Neural progenitor cell (in vitro differentiated cells): ENCODE results near the gene SAPCD2. TPM values are rescaled to one million over a fixed set of nuclear protein-coding genes. Genes with fewer than 3 reads are reported as not detected.

Source experiments
- DNase-seq: peaks from one replicate; pipeline ENCODE4 v3.0.0-alpha.2; 2016; ENCODE audit warnings: low spot score
- H2AFZ ChIP-seq: fragments of 200-600 bp; sonication (generic); replicated peaks from 2 replicates; pipeline ENCODE4 v1.6.1; 2016; ENCODE audit warnings: antibody characterized with exemption
- H3F3A ChIP-seq: fragments of 200-600 bp; sonication (generic); 2 replicates; pipeline ENCODE4 v1.6.1; 2016; ENCODE audit warnings: antibody characterized with exemption, low read depth
- H3K27ac ChIP-seq: fragments of 200-600 bp; sonication (generic); 2 replicates; pipeline ENCODE4 v1.5.1; 2016; ENCODE audit warnings: mild to moderate bottlenecking
- H3K27me3 ChIP-seq: fragments of 200-600 bp; sonication (generic); 2 replicates; pipeline ENCODE4 v1.6.1; 2016; ENCODE audit warnings: mild to moderate bottlenecking, moderate library complexity
- H3K36me3 ChIP-seq: fragments of 200-600 bp; sonication (generic); 2 replicates; pipeline ENCODE4 v1.5.1; 2016
- H3K4me1 ChIP-seq: fragments of 200-600 bp; sonication (generic); 2 replicates; pipeline ENCODE4 v1.6.1; 2016; ENCODE audit warnings: mixed run types
- H3K4me2 ChIP-seq: fragments of 200-600 bp; sonication (generic); 2 replicates; pipeline ENCODE4 v1.6.1; 2016
- H3K4me3 ChIP-seq: fragments of 200-600 bp; sonication (generic); 2 replicates; pipeline ENCODE4 v1.5.1; 2016
- H3K79me2 ChIP-seq: fragments of 200-600 bp; sonication (generic); 2 replicates; pipeline ENCODE4 v1.6.1; 2016; ENCODE audit warnings: low read depth
- H3K9ac ChIP-seq: fragments of 200-600 bp; sonication (generic); 2 replicates; pipeline ENCODE4 v1.6.1; 2016
- H3K9me3 ChIP-seq: fragments of 200-600 bp; sonication (generic); 2 replicates; pipeline ENCODE4 v1.5.1; 2016; ENCODE audit warnings: low read depth
- H4K20me1 ChIP-seq: fragments of 200-600 bp; sonication (generic); 2 replicates; pipeline ENCODE4 v1.6.1; 2016; ENCODE audit warnings: low read depth
- H3K27ac Mint-ChIP-seq: 3 replicates; pipeline ENCODE4 v1.8.0; 2021; ENCODE audit warnings: mixed read lengths
- H3K27me3 Mint-ChIP-seq: 2 replicates; pipeline ENCODE4 v1.8.0; 2022; ENCODE audit warnings: low read depth, mild to moderate bottlenecking, inconsistent platforms, moderate library complexity, mixed read lengths; ENCODE audit not compliant: insufficient read depth
- H3K36me3 Mint-ChIP-seq: 3 replicates; pipeline ENCODE4 v1.8.0; 2021; ENCODE audit warnings: mixed read lengths
- H3K4me1 Mint-ChIP-seq: 3 replicates; pipeline ENCODE4 v1.8.0; 2021; ENCODE audit warnings: mixed read lengths
- H3K4me3 Mint-ChIP-seq: 3 replicates; pipeline ENCODE4 v1.8.0; 2021; ENCODE audit warnings: mild to moderate bottlenecking, moderate library complexity, mixed read lengths
- H3K9me3 Mint-ChIP-seq: 3 replicates; pipeline ENCODE4 v1.8.0; 2020; ENCODE audit warnings: mixed read lengths
- EZH2 ChIP-seq: fragments of 200-600 bp; sonication (generic); IDR thresholded peaks from 2 replicates; pipeline ENCODE4 v1.6.1; 2017; ENCODE audit warnings: antibody characterized with exemption, mild to moderate bottlenecking, moderate library complexity
- EZH2phosphoT487 ChIP-seq: fragments of 200-600 bp; sonication (generic); IDR thresholded peaks from 2 replicates; pipeline ENCODE4 v1.6.1; 2017; ENCODE audit warnings: antibody characterized with exemption
- total RNA-seq: library from RNA; depleted of rRNA; stranded (reverse); fragments of >200 nt; gene quantifications from 2 replicates; pipeline ENCODE4 v1.2.3, GENCODE V29; 2015; ENCODE audit warnings: low replicate concordance
- TF ChIP-seq, protein P1 (sequence below): fragments of 200-600 bp; sonication (generic); IDR thresholded peaks from 2 replicates; pipeline ENCODE4 v1.5.1; 2017; ENCODE audit warnings: antibody characterized with exemption, mild to moderate bottlenecking

Gene SAPCD2
- total RNA-seq, 1 donor from 2014 or later, result 5.7 TPM

DNA sequence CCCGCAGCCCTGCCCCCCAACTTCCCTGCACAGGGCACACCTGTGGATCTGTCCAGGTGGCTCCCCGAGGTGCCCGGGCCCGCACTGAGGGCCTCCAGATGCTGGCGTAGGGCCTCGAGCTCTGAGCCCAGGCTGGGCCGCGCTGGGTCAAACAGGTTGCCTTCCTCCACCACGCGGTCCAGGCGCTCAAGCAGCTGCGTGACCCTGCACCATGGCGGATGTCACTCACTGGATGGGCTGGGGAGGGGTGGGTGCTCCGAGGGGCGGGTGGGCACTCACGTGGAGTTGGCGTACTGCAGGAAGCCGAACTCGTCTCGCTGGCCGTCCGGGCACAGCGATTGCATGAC is 47.7 kb downstream of the SAPCD2 start:
- H4K20me1 ChIP-seq, result peaks cover 13% of the 10 kb centered on the region
- no peaks in the 10 kb centered on the region for H3K36me3 Mint-ChIP-seq
- no peak overlapping the region for H3K27ac Mint-ChIP-seq
- no peaks in the 10 kb centered on the region for H3K9me3 ChIP-seq
- peaks cover 24% of the 10 kb centered on the region for H3K4me1 ChIP-seq
- no peaks in the 10 kb centered on the region for H3K79me2 ChIP-seq
- H3K27me3 ChIP-seq, result peaks cover 12% of the 10 kb centered on the region
- no peak overlapping the region for H3K4me3 ChIP-seq
- no peak overlapping the region for H2AFZ ChIP-seq
- H3K27me3 Mint-ChIP-seq, result peaks cover 3% of the 10 kb centered on the region
- H3K4me2 ChIP-seq, result no peak overlapping the region
- no peak overlapping the region for H3K4me3 Mint-ChIP-seq
- H3K9ac ChIP-seq, result no peak overlapping the region
- peaks cover 8% of the 10 kb centered on the region for H3K4me1 Mint-ChIP-seq
- no peak overlapping the region for H3K27ac ChIP-seq
- peaks cover 16% of the 10 kb centered on the region for H3F3A ChIP-seq
- no peak for DNase-seq
- TF ChIP-seq, protein P1, sequence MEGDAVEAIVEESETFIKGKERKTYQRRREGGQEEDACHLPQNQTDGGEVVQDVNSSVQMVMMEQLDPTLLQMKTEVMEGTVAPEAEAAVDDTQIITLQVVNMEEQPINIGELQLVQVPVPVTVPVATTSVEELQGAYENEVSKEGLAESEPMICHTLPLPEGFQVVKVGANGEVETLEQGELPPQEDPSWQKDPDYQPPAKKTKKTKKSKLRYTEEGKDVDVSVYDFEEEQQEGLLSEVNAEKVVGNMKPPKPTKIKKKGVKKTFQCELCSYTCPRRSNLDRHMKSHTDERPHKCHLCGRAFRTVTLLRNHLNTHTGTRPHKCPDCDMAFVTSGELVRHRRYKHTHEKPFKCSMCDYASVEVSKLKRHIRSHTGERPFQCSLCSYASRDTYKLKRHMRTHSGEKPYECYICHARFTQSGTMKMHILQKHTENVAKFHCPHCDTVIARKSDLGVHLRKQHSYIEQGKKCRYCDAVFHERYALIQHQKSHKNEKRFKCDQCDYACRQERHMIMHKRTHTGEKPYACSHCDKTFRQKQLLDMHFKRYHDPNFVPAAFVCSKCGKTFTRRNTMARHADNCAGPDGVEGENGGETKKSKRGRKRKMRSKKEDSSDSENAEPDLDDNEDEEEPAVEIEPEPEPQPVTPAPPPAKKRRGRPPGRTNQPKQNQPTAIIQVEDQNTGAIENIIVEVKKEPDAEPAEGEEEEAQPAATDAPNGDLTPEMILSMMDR, result no peak
- TF ChIP-seq EZH2, result no peak
- no peaks in the 10 kb centered on the region for H3K36me3 ChIP-seq
- H3K9me3 Mint-ChIP-seq, result no peaks in the 10 kb centered on the region

DNA sequence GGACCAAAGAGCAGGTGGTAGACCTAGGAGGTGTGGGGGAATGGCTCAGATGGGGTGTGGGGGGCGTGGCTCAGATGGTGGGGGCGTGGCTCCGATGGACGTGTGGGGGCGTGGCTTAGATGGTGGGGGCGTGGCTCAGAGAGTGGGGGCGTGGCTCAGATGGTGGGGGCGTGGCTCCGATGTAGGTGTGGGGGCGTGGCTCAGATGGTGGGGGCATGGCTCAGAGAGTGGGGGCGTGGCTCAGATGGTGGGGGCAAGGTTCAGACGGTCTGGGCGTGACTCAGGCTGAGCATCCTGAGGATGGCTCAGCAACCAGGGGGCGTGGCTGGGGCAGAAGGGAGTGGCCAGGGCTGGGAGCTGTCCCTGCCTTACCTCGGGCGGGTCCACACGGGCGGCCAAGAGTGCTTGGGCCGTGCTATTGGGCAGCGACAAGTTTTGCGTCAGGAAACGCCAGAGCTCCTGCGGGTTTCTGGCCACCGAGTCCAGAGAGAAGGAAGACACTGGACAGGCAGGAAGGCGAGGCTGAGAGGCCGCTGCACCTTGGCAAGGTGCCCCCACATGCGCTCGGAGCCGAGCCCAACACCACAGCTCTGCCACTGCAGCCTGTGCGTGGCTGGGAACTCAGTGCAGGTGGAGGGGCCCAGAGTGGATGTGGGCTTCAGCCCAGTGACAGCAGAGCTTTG is 48.2 kb downstream of the SAPCD2 start:
- no peaks in the 10 kb centered on the region for H3K9me3 ChIP-seq
- Mint-ChIP-seq H3K4me3 (no peak overlapping the region), H3K36me3 (no peaks in the 10 kb centered on the region), H3K9me3 (no peaks in the 10 kb centered on the region), H3K4me1 (peaks cover 5% of the 10 kb centered on the region), H3K27me3 (peaks cover 3% of the 10 kb centered on the region), H3K27ac (no peak overlapping the region)
- TF ChIP-seq EZH2 (no peak), EZH2phosphoT487 (no peak)
- TF ChIP-seq, protein P1, result no peak
- H3F3A ChIP-seq, result peaks cover 11% of the 10 kb centered on the region
- H3K4me2 ChIP-seq, result no peak overlapping the region
- no peaks in the 10 kb centered on the region for H3K79me2 ChIP-seq
- H3K27ac ChIP-seq, result no peak overlapping the region
- H3K9ac ChIP-seq, result no peak overlapping the region
- H3K36me3 ChIP-seq, result no peaks in the 10 kb centered on the region
- peaks cover 19% of the 10 kb centered on the region for H3K4me1 ChIP-seq
- H4K20me1 ChIP-seq, result peaks cover 13% of the 10 kb centered on the region
- H2AFZ ChIP-seq, result no peak overlapping the region
- peaks cover 7% of the 10 kb centered on the region for H3K27me3 ChIP-seq
- peak; percentile 78 for DNase-seq
- H3K4me3 ChIP-seq, result no peak overlapping the region

DNA sequence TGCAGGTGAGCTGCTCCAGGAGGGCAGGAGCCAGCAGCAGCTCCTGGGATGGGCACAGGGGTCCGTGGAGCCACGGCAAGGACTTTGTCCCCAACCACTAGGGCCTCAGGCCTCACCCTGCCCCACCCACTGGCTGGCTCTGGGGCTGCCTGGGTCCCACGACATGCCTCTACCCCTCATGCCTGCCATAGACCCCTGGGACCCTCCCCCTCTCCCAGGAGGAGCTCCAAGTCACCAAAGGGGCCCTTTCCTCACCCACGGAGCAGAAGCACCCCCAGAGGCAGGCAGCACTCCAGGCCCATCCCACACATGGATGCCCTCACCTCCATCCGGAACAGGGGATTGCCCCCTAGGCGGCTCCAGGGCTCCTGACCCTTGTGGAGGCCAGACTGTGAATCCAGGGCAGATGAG is 48.8 kb downstream of the SAPCD2 start:
- Mint-ChIP-seq H3K27ac (no peak overlapping the region), H3K36me3 (peaks cover 4% of the 10 kb centered on the region), H3K4me1 (peaks cover 4% of the 10 kb centered on the region), H3K9me3 (no peaks in the 10 kb centered on the region), H3K4me3 (no peak overlapping the region), H3K27me3 (peaks cover 3% of the 10 kb centered on the region)
- Histone ChIP-seq H3K27ac (no peak overlapping the region), H4K20me1 (peaks cover 12% of the 10 kb centered on the region), H3F3A (peaks cover 7% of the 10 kb centered on the region), H3K27me3 (peaks cover 1% of the 10 kb centered on the region), H3K36me3 (no peaks in the 10 kb centered on the region), H3K79me2 (no peaks in the 10 kb centered on the region), H3K4me1 (peaks cover 17% of the 10 kb centered on the region), H3K9me3 (no peaks in the 10 kb centered on the region), H3K4me3 (no peak overlapping the region), H2AFZ (no peak overlapping the region), H3K9ac (no peak overlapping the region), H3K4me2 (no peak overlapping the region)
- TF ChIP-seq EZH2phosphoT487, result no peak
- TF ChIP-seq, protein P1, result no peak
- TF ChIP-seq EZH2, result no peak
- DNase-seq, result no peak
